Panc1 (cell line): Measurements from ENCODE around the gene PGBD2.

Experiments
- POLR2AphosphoS5 ChIP-seq: IDR thresholded peaks from 2 replicates; pipeline ENCODE4 v1.6.1; 2012; ENCODE audit warnings: mild to moderate bottlenecking, low read depth, low read length, moderate library complexity
- REST ChIP-seq, 2 experiments: IDR thresholded peaks; 2 replicates each; pipeline ENCODE4 v1.6.1; 2011 to 2012; ENCODE audit warnings: low read depth in 2 of 2, control low read depth in 1 of 2, low read length in 1 of 2, mild to moderate bottlenecking in 1 of 2, moderate library complexity in 1 of 2; ENCODE audit not compliant: insufficient read depth in 1 of 2
- TF ChIP-seq, protein P1 (sequence below): fragments of 450-650 bp; IDR thresholded peaks from 2 replicates; pipeline ENCODE4 v1.5.1; 2017; ENCODE audit warnings: mild to moderate bottlenecking

DNA sequence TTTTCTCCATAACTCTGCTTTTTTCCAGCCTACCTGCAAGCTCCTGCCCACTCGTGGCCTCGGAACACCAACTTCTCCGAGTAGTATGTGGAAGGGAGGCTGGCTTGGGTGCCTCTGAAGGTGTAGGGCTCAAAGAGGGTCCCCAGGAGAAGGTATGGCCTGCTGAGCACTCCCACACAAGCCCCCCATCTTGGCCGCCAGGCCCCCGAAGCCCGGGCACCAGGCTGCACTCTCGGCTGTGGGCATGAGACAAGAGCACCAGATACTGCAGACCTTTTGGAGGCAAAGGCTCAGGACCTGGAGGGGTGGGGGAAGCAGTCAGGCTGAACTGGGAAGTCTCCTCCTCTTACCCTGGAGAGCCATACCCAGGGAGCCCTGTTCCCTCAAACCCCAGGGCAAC is 48.8 kb upstream of the PGBD2 start:
- TF ChIP-seq POLR2AphosphoS5 (no peak), REST (IDR thresholded peaks at IDR 0.05; ENCODE audit: insufficient read depth in 1 of 2, low read depth in 2 of 2, low read length in 1 of 2) (no peak)
- TF ChIP-seq, protein P1, sequence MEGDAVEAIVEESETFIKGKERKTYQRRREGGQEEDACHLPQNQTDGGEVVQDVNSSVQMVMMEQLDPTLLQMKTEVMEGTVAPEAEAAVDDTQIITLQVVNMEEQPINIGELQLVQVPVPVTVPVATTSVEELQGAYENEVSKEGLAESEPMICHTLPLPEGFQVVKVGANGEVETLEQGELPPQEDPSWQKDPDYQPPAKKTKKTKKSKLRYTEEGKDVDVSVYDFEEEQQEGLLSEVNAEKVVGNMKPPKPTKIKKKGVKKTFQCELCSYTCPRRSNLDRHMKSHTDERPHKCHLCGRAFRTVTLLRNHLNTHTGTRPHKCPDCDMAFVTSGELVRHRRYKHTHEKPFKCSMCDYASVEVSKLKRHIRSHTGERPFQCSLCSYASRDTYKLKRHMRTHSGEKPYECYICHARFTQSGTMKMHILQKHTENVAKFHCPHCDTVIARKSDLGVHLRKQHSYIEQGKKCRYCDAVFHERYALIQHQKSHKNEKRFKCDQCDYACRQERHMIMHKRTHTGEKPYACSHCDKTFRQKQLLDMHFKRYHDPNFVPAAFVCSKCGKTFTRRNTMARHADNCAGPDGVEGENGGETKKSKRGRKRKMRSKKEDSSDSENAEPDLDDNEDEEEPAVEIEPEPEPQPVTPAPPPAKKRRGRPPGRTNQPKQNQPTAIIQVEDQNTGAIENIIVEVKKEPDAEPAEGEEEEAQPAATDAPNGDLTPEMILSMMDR: no peak
